HepG2 (cell line): ENCODE results near the gene MOSPD2. TPM values are rescaled to one million over a fixed set of nuclear protein-coding genes. Genes with fewer than 3 reads are reported as not detected.

ENCODE experiments used
- ATAC-seq: fragments of 200-7000 bp; cut with Tn5 transposase; 3 replicates; pipeline ENCODE4 v1.9.1; 2020; ENCODE audit warnings: mild to moderate bottlenecking, moderate library complexity
- BruUV-seq: library from RNA; stranded (reverse); fragments of 400-500 nt; replicated peaks from 2 replicates; lab custom pipeline; 2021; lab: Mats Ljungman, UMichigan
- CTCF ChIA-PET: fragments of 300-600 bp; formaldehyde crosslinking; extraction: SDS; loops from one replicate; lab custom pipeline; 2021; ENCODE audit warnings: low total read pairs, inconsistent platforms, low intra/inter-chr PET ratio; lab: Yijun Ruan, JAX
- POLR2A ChIA-PET: fragments of 350-600 bp; sonication (Branson Sonifier 250); formaldehyde crosslinking; loops from one replicate; lab custom pipeline; 2020; ENCODE audit warnings: antibody characterized with exemption, inconsistent platforms; lab: Yijun Ruan, JAX
- DNase-seq: peaks from one replicate; pipeline ENCODE4 v3.0.0-alpha.2; 2015; ENCODE audit warnings: low spot score
- FAIRE-seq: peaks from 3 replicates; lab custom pipeline; 2011; peaks lifted over from hg19 to GRCh38; lab: Jason Lieb, UNC
- H2AFZ ChIP-seq: one replicate; pipeline ENCODE4 v1.6.1; 2011; ENCODE audit warnings: low read length, inconsistent platforms
- H3K27ac ChIP-seq: fragments of 300-600 bp; 3 replicates; pipeline ENCODE4 v1.8.0; 2011; ENCODE audit warnings: mixed run types, mild to moderate bottlenecking, mixed read lengths, low read length, inconsistent platforms; ENCODE audit not compliant: insufficient read depth; ENCODE audit errors: extremely low read length
- H3K27me3 ChIP-seq, 2 experiments: fragments of 200-600 bp in 1 of 2; 2 replicates in 1 of 2; 3 replicates in 1 of 2; pipeline versions ENCODE4 v1.6.0 to v1.8.0; 2011; ENCODE audit warnings: low read length in 2 of 2, mild to moderate bottlenecking in 2 of 2, moderate library complexity in 2 of 2, inconsistent platforms in 1 of 2; ENCODE audit not compliant: insufficient read depth in 2 of 2, control insufficient read depth in 1 of 2
- H3K36me3 ChIP-seq, 2 experiments: fragments of 200-600 bp in 1 of 2; replicated peaks in 1 of 2; 2 replicates in 1 of 2; 3 replicates in 1 of 2; pipeline versions ENCODE4 v1.5.1 to v1.8.0; 2011; ENCODE audit warnings: low read length in 2 of 2, inconsistent platforms in 1 of 2; ENCODE audit not compliant: insufficient read depth in 2 of 2, control insufficient read depth in 1 of 2
- H3K4me1 ChIP-seq: 2 replicates; pipeline ENCODE4 v1.5.1; 2012; ENCODE audit warnings: low read length, inconsistent platforms; ENCODE audit not compliant: insufficient read depth
- H3K4me2 ChIP-seq: 2 replicates; pipeline ENCODE4 v1.6.0; 2011; ENCODE audit warnings: low read depth, low read length, inconsistent platforms
- H3K4me3 ChIP-seq, 3 experiments: fragments of 200-600 bp in 1 of 3; sonication (generic), shearing (Covaris generic) in 1 of 3; replicated peaks in 1 of 3; 2 replicates each; pipeline ENCODE4 v1.5.1; 2011 to 2016; ENCODE audit warnings: low read length in 3 of 3, inconsistent platforms in 2 of 3, low read depth in 2 of 3, mild to moderate bottlenecking in 2 of 3, control low read depth in 1 of 3, mixed read lengths in 1 of 3; ENCODE audit not compliant: insufficient read depth in 1 of 3
- H3K79me2 ChIP-seq: one replicate; pipeline ENCODE4 v1.6.1; 2011; ENCODE audit warnings: low read length, inconsistent platforms; ENCODE audit not compliant: insufficient read depth
- H3K9ac ChIP-seq: 2 replicates; pipeline ENCODE4 v1.6.0; 2011; ENCODE audit warnings: mild to moderate bottlenecking, low read depth, low read length, inconsistent platforms; ENCODE audit not compliant: insufficient read depth
- H3K9me3 ChIP-seq: 2 replicates; pipeline ENCODE4 v1.5.1; 2012; ENCODE audit warnings: mild to moderate bottlenecking, low read length
- H4K20me1 ChIP-seq: 2 replicates; pipeline ENCODE4 v1.6.0; 2011; ENCODE audit warnings: inconsistent platforms, mild to moderate bottlenecking, low read length, moderate library complexity; ENCODE audit not compliant: insufficient read depth
- AHR ChIP-seq: IDR thresholded peaks from 2 replicates; pipeline ENCODE4 v1.6.1; 2018; ENCODE audit warnings: missing genetic modification reagents, missing compliant biosample characterization
- HOXA9 ChIP-seq: sonication (generic); formaldehyde crosslinking; IDR thresholded peaks from 2 replicates; pipeline ENCODE4 v1.8.1; 2022; ENCODE audit warnings: missing genetic modification reagents, mild to moderate bottlenecking, moderate library complexity, borderline replicate concordance
- KAT7 ChIP-seq: IDR thresholded peaks from 2 replicates; pipeline ENCODE4 v1.6.1; 2018; ENCODE audit warnings: borderline replicate concordance, missing compliant biosample characterization
- KLF6 ChIP-seq: IDR thresholded peaks from 2 replicates; pipeline ENCODE4 v1.8.0; 2016; ENCODE audit warnings: missing biosample characterization, missing genetic modification reagents
- PHF21A ChIP-seq: sonication (generic); formaldehyde crosslinking; IDR thresholded peaks from 2 replicates; pipeline ENCODE4 v1.5.0; 2020; ENCODE audit warnings: mild to moderate bottlenecking, missing genetic modification reagents
- ZNF501 ChIP-seq: sonication (generic); formaldehyde crosslinking; IDR thresholded peaks from 2 replicates; pipeline ENCODE4 v1.5.1; 2020; ENCODE audit warnings: mild to moderate bottlenecking, moderate library complexity, missing genetic modification reagents
- ZNF598 ChIP-seq: sonication (generic); formaldehyde crosslinking; IDR thresholded peaks from 2 replicates; pipeline ENCODE4 v1.5.1; 2020; ENCODE audit warnings: mild to moderate bottlenecking, missing genetic modification reagents, borderline replicate concordance
- ZNF775 ChIP-seq: sonication (generic); formaldehyde crosslinking; IDR thresholded peaks from 2 replicates; pipeline ENCODE4 v1.4.0; 2020; ENCODE audit warnings: missing genetic modification reagents, mild to moderate bottlenecking, moderate library complexity, borderline replicate concordance
- WGBS: methylation state at CpG from one replicate; pipeline ENCODE4 v1.1.6; 2017; ENCODE audit warnings: low lambda C conversion rate; 5-methylcytosine and 5-hydroxymethylcytosine counted together
- in situ Hi-C: cut with HindIII; loops from 2 replicates; pipeline ENCODE4 v1.10.0; 2017; ENCODE audit warnings: low pct_unique_long_range_greater_than_20kb; ENCODE audit not compliant: extremely low pct_ligation_motif_present
- intact Hi-C: fragments of 100-400 bp; cut with micrococcal nuclease; formaldehyde crosslinking; loops from one replicate; pipeline ENCODE4 v1.10.0; 2022; ENCODE audit not compliant: unreplicated experiment
- polyA plus RNA-seq, 8 experiments: library from polyadenylated mRNA; depleted of rRNA in 3 of 8; stranded (reverse) in 7 of 8; unstranded in 1 of 8; fragments of >200 nt; fragmentation: Illumina TruSeq in 4 of 8; extraction: Trizol in 4 of 8; gene quantifications; 2 replicates each; pipeline versions ENCODE4 v1.2.1 to v1.2.3, GENCODE V29; 2011 to 2016; ENCODE audit warnings: low read depth in 4 of 8, missing spikeins in 1 of 8, mixed read lengths in 1 of 8; ENCODE audit not compliant: insufficient read depth in 1 of 8
- total RNA-seq, 5 experiments: library from RNA; depleted of rRNA; stranded (reverse); fragments of >200 nt; fragmentation: Illumina TruSeq; extraction: Trizol; gene quantifications; 2 replicates each; pipeline ENCODE4 v1.2.3, GENCODE V29; 2016; ENCODE audit warnings: low read depth in 1 of 5
- TF ChIP-seq, protein P1 (sequence below): sonication (generic); formaldehyde crosslinking; IDR thresholded peaks from 2 replicates; pipeline ENCODE4 v1.4.0; 2020; ENCODE audit warnings: missing genetic modification reagents
- TF ChIP-seq, protein P2 (sequence below): IDR thresholded peaks from 2 replicates; pipeline ENCODE4 v1.6.1; 2016
- TF ChIP-seq, protein P3 (sequence below): sonication (generic); formaldehyde crosslinking; IDR thresholded peaks from 2 replicates; pipeline ENCODE4 v1.5.1; 2020; ENCODE audit warnings: mild to moderate bottlenecking, missing genetic modification reagents
- TF ChIP-seq, protein P4 (sequence below): sonication (generic); formaldehyde crosslinking; IDR thresholded peaks from 2 replicates; pipeline ENCODE4 v1.4.0; 2020; ENCODE audit warnings: missing genetic modification reagents, mild to moderate bottlenecking, borderline replicate concordance
- TF ChIP-seq, protein P5 (sequence below), 2 experiments: IDR thresholded peaks; 2 replicates each; pipeline ENCODE4 v1.6.1; 2011 to 2012; ENCODE audit warnings: low read length in 2 of 2, borderline replicate concordance in 1 of 2, low read depth in 1 of 2, mild to moderate bottlenecking in 1 of 2, moderate library complexity in 1 of 2

The MOSPD2 gene
- total and polyA plus RNA-seq, 2 of the 13 experiments (the other 11 are each of a cell fraction or from before 2014, with no cell fraction given), result 4.8 to 7.0 TPM

DNA sequence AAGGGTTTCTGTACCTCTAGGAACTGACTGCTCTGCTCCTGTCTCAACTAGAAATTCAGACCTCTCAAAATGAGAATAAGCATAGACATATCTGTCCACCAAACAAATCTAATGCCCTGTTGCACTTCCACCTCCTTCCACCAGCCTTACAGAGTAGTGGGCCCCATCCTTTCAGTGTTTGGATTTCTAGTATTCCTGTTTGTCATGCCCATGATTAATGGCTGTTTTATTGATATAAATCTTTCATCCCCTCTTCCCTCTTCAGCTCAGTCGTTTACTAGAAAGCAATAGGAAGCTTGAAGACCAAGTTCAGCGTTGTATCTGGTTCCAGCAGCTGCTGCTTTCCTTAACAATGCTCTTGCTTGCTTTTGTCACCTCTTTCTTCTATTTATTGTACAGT, 46.2 kb downstream of the MOSPD2 start:
- no peak overlapping the region for H2AFZ ChIP-seq
- H3K4me3 ChIP-seq, result no peak overlapping the region
- H3K4me2 ChIP-seq, result no peak overlapping the region
- no peaks in the 10 kb centered on the region for H3K79me2 ChIP-seq
- no TSS peak for BruUV-seq
- CTCF ChIA-PET, result no interaction called here
- no peaks in the 10 kb centered on the region for H3K4me1 ChIP-seq
- H4K20me1 ChIP-seq, result no peaks in the 10 kb centered on the region
- in situ Hi-C loops, result no loop called here
- ATAC-seq, result no peak
- POLR2A ChIA-PET, result no interaction called here
- intact Hi-C loops, result no loop called here
- H3K27me3 ChIP-seq, result no peaks in the 10 kb centered on the region
- H3K9me3 ChIP-seq, result no peaks in the 10 kb centered on the region
- H3K9ac ChIP-seq, result no peak overlapping the region
- no peak overlapping the region for H3K27ac ChIP-seq
- no peak for FAIRE-seq
- 92% methylated on average over 2 of the region's 2 CpGs for WGBS
- H3K36me3 ChIP-seq, result peaks cover 2 to 11% of the 10 kb centered on the region in 2 experiments; a peak in 3 of 5 replicates
- no peak for DNase-seq
- no peak for TF ChIP-seq ZNF775 (CRISPR knock-in tag)
- TF ChIP-seq, protein P1, sequence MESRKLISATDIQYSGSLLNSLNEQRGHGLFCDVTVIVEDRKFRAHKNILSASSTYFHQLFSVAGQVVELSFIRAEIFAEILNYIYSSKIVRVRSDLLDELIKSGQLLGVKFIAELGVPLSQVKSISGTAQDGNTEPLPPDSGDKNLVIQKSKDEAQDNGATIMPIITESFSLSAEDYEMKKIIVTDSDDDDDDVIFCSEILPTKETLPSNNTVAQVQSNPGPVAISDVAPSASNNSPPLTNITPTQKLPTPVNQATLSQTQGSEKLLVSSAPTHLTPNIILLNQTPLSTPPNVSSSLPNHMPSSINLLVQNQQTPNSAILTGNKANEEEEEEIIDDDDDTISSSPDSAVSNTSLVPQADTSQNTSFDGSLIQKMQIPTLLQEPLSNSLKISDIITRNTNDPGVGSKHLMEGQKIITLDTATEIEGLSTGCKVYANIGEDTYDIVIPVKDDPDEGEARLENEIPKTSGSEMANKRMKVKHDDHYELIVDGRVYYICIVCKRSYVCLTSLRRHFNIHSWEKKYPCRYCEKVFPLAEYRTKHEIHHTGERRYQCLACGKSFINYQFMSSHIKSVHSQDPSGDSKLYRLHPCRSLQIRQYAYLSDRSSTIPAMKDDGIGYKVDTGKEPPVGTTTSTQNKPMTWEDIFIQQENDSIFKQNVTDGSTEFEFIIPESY (CRISPR knock-in tag), result no peak
- TF ChIP-seq AHR (CRISPR knock-in tag), result no peak
- TF ChIP-seq, protein P2, sequence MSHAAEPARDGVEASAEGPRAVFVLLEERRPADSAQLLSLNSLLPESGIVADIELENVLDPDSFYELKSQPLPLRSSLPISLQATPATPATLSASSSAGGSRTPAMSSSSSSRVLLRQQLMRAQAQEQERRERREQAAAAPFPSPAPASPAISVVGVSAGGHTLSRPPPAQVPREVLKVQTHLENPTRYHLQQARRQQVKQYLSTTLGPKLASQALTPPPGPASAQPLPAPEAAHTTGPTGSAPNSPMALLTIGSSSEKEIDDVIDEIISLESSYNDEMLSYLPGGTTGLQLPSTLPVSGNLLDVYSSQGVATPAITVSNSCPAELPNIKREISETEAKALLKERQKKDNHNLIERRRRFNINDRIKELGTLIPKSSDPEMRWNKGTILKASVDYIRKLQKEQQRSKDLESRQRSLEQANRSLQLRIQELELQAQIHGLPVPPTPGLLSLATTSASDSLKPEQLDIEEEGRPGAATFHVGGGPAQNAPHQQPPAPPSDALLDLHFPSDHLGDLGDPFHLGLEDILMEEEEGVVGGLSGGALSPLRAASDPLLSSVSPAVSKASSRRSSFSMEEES (CRISPR knock-in tag), result no peak
- TF ChIP-seq, protein P3, sequence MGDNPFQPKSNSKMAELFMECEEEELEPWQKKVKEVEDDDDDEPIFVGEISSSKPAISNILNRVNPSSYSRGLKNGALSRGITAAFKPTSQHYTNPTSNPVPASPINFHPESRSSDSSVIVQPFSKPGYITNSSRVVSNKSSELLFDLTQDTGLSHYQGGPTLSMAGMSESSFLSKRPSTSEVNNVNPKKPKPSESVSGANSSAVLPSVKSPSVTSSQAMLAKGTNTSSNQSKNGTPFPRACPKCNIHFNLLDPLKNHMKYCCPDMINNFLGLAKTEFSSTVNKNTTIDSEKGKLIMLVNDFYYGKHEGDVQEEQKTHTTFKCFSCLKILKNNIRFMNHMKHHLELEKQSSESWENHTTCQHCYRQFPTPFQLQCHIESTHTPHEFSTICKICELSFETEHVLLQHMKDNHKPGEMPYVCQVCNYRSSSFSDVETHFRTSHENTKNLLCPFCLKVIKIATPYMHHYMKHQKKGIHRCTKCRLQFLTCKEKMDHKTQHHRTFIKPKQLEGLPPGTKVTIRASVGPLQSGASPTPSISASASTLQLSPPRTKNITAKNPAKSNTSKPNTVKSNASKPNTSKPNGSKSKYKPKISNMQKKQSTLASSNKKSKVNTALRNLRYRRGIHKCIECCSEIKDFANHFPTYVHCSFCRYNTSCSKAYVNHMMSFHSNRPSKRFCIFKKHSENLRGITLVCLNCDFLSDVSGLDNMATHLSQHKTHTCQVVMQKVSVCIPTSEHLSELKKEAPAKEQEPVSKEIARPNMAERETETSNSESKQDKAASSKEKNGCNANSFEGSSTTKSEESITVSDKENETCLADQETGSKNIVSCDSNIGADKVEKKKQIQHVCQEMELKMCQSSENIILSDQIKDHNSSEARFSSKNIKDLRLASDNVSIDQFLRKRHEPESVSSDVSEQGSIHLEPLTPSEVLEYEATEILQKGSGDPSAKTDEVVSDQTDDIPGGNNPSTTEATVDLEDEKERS (CRISPR knock-in tag), result no peak
- no peak for TF ChIP-seq KAT7 (CRISPR knock-in tag)
- no peak for TF ChIP-seq HOXA9 (CRISPR knock-in tag)
- TF ChIP-seq, protein P4, sequence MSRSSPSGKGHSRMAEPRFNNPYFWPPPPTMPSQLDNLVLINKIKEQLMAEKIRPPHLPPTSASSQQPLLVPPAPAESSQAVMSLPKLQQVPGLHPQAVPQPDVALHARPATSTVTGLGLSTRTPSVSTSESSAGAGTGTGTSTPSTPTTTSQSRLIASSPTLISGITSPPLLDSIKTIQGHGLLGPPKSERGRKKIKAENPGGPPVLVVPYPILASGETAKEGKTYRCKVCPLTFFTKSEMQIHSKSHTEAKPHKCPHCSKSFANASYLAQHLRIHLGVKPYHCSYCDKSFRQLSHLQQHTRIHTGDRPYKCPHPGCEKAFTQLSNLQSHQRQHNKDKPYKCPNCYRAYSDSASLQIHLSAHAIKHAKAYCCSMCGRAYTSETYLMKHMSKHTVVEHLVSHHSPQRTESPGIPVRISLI, result no peak
- no peak for TF ChIP-seq PHF21A (CRISPR knock-in tag)
- no peak for TF ChIP-seq ZNF501
- no peak for TF ChIP-seq ZNF598
- TF ChIP-seq, protein P5, sequence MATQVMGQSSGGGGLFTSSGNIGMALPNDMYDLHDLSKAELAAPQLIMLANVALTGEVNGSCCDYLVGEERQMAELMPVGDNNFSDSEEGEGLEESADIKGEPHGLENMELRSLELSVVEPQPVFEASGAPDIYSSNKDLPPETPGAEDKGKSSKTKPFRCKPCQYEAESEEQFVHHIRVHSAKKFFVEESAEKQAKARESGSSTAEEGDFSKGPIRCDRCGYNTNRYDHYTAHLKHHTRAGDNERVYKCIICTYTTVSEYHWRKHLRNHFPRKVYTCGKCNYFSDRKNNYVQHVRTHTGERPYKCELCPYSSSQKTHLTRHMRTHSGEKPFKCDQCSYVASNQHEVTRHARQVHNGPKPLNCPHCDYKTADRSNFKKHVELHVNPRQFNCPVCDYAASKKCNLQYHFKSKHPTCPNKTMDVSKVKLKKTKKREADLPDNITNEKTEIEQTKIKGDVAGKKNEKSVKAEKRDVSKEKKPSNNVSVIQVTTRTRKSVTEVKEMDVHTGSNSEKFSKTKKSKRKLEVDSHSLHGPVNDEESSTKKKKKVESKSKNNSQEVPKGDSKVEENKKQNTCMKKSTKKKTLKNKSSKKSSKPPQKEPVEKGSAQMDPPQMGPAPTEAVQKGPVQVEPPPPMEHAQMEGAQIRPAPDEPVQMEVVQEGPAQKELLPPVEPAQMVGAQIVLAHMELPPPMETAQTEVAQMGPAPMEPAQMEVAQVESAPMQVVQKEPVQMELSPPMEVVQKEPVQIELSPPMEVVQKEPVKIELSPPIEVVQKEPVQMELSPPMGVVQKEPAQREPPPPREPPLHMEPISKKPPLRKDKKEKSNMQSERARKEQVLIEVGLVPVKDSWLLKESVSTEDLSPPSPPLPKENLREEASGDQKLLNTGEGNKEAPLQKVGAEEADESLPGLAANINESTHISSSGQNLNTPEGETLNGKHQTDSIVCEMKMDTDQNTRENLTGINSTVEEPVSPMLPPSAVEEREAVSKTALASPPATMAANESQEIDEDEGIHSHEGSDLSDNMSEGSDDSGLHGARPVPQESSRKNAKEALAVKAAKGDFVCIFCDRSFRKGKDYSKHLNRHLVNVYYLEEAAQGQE (IDR thresholded peaks at IDR 0.05; ENCODE audit: borderline replicate concordance in 1 of 2, low read depth in 1 of 2, low read length in 2 of 2), result no peak
- no peak for TF ChIP-seq KLF6 (CRISPR knock-in tag)
